ENCODE results near the gene OR10H3.

Gene OR10H3

DNA sequence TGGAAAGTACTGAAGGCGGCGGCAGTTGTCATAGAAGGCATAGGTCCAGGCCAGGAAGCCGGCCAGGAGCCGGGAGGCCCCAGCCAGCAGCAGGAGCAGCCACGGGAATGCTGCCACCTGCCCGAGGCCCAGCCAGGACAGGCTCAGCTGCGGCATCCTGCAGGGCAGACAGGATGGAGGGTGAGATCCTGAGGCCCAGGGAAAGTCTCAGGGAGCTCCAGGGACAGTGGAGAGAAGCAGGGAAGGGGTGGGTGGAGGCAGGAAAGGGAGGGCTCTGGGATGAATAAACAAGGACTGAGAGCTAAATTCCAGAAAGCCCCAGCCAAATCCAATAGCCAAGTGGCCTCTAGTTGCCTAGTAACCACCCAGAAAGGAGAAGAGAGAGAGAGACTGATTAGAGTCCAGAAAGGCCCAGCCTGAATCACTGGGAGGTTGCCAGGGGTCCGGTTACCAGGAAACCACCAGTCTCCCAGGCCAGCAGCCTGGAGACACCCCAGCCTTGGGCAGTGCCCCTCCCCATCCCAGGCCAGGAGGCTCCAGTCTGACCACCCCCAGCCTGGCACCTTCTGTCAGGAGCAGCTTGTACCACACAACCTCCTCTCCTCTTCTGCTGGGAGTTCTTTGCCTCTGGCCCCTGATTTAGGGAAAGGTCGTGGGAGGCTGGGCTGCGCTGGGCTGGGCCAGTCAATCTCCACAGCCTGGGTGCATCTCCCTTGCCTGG is 42.1 kb downstream of the OR10H3 start:
- DNase-seq: peak in 2 of 3 donors; percentile 17 to 22

DNA sequence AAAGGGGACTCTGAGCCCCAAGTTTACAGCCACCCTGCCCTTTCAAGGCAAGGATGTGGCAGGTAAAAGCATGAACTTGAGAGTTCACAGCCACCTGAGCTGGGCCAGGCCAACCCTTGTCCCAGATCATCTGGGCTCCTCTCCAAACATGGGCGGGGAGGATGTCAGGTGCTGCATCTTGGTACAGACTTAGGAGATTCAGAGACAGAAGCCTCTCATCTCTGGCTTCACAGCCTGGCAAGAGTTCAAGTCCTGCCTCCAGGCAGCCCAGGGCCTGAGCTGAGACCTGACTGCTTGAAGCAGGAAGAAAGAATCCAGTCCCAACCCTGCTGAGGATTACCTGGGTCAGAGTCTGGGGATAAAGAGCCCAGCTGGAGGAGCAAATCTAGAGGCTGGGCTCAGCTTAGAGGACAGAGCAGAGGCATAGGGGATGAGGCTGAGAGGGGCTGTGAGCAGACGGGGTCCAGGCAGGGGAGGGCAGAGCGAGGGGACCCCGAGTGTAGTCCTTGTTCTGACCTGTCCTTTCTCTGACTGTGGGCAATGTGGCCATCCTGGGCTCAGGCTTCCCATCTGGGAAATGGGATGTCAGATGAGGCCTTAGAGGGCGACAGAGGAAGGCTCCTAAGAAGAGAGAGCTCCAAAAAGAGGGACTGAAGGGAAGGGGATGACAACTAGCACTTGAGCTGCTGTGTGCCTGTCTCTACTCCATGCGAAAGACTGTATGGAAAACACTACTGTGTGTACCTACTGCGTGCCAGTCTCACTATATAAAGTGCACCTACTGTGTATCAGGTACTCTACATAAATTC is 43.0 kb downstream of the OR10H3 start:
- DNase-seq: no peak

DNA sequence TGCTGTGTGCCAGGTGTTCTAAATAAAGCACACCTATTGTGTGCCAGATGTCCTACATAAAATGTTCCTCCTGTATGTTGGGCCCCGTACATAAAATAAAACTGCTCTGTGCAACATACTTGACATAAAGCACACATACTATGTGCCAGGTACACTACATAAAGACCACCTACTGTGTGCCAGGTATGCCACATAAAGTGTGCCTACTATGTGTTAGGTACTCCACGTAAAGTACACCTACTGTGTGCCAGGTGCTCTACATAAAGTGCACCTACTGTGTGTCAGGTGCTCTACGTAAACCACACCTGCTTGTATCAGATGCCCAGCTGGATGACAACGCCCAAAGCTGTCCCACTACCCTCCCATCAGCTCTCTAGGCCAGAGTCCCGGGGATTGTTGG is 43.9 kb downstream of the OR10H3 start:
- DNase-seq: no peak

DNA sequence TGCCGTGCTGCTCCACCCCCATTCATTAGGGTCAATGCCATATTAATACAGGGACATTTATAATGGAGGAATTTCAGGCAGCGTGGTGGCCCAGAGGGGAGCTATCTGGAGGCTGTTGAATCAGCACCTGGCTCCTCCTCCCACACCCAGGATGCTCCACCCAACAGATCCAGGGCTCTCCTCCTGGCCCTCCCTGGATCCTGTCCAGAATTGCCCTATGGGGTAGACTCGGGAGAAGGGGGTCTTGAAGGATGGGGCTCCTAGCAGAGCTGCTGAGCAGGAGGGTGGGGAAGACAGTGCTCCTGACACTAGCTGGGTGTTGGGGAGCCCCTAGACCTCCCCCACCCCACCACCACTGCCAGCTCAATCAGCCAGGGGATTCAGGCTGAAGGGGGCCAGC is 44.4 kb downstream of the OR10H3 start:
- no peak for DNase-seq

DNA sequence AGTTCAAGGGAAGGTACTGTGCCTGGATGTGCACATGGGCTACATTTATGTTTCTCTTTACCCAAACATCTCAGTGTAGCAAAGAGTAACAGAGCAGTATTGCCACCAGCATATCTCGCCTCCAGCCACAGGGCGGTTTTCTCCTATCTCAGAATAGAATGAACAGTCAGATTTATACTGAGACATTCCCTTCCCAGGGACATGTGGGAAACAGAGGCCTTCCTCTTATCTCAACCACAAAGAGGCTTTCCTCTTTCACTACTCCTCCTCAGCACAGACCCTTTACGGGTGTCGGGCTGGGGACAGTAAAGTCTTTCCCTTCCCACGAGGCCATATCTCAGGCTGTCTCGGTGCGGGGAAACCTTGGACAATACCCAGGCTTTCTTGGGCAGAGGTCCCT is 45.1 kb downstream of the OR10H3 start:
- DNase-seq: peak in 1 of 3 donors; percentile 7

DNA sequence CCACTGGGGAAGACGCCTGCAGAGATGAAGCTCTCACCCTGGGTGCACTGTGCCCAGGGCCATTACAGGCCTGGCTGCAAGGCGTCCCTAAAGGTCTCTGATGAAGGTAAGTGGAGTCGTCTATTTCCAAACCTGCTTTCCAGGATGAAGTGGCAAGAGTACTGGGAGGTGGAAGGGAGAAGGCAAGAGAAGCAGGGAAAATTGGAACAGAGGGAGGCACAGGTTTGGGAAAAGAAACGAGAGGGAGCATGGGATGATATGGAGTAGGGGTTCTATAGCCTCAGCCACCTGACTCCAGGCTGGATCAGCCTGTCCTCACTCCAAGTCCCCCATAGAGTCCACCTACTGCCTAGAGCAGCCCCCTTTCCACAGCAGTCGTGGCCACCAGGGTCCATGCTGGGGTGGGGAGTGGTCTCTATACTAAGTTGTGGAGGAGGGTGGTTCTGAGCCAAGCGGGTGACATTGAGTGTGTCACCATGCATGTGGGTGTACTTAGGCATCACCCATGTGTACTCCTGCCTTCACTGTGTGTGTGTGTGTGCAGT is 49.9 kb downstream of the OR10H3 start, which contains the start of gene OR10H5:
Gene OR10H5, plus strand, starts transcription at position 51 of the 545 bp plus-strand sequence. CDS start 6,388 bp downstream, outside the sequence.
- no peak for DNase-seq

DNA sequence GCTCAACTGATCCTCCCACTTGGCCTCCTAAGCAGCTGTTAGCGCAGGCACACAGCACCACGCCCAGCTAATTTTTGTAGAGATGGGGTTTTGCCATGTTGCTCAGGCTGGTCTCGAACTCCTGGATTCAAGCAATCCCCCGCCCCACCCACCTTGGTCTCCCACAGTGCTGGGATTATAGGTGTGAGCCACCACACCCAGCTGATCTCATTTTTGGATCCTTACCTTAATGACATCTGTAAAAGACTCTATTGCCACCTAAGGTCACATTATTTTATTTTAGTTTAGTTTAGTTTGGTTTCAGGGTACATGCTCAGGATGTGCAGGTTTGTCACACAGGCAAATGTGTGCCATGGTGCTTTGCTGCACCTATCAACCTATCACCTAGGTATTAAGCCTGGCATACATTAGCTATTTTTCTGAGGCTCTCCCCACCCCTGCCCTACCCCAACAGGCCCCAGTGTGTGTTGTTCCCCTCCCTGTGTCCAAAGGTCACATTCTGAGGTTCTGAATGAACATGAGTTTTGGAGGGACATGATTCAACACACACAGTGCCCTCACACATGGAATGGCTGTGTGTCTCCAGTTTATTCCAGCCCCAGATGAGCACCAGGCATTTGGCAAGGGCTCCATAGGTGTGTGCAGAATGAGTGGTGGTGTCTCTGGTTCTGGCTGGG is 50.9 kb downstream of the OR10H3 start:
- no peak for DNase-seq

DNA sequence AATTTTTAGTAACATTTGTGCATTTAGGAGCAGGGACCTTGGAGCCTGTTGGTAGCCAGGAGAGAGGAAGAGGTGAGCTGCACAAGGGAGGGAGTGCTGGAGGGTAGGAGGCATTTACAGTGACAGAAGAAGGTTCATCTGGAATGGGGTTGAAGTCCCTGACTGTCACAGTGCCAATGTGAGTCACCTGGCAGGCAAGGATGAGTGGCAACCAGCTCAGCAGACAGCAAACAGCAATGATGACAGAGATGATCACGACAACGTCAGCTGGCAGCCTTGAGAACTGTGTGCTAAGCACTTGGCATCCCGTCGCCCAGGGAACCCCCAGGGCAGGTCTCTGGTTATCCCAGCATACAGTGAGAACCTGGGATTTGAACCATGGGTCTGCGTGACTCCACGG is 52.3 kb downstream of the OR10H3 start:
- no peak for DNase-seq

All from suppressor macrophage treated with lipopolysaccharide for 1 hour (primary cell).